Prostate gland (tissue), 2 donors: ENCODE measurements around the gene GTPBP6.

Experiments used
- CTCF ChIP-seq, 4 experiments: fragments of 200-600 bp in 2 of 4; fragments of 450-650 bp in 2 of 4; sonication (generic) in 2 of 4; IDR thresholded peaks; 1 replicate in 3 of 4; 2 replicates in 1 of 4; pipeline ENCODE4 v1.5.1; 2016 to 2019; ENCODE audit warnings: antibody characterized with exemption in 4 of 4, mild to moderate bottlenecking in 2 of 4, moderate library complexity in 2 of 4
- POLR2A ChIP-seq: fragments of 450-650 bp; IDR thresholded peaks from one replicate; pipeline ENCODE4 v1.6.1; 2016; ENCODE audit warnings: antibody characterized with exemption, mild to moderate bottlenecking
- POLR2AphosphoS5 ChIP-seq: sonication (generic); formaldehyde crosslinking; IDR thresholded peaks from one replicate; pipeline ENCODE4 v1.6.1; 2017; ENCODE audit warnings: antibody characterized with exemption

GRCh38 chrX:352181-352580, 33.6 kb upstream of the GTPBP6 start:
- TF ChIP-seq CTCF (IDR thresholded peaks at IDR 0.05) (no peak), POLR2A (no peak), POLR2AphosphoS5 (no peak)
